ENCODE data around the gene NDUFB8.

DNA sequence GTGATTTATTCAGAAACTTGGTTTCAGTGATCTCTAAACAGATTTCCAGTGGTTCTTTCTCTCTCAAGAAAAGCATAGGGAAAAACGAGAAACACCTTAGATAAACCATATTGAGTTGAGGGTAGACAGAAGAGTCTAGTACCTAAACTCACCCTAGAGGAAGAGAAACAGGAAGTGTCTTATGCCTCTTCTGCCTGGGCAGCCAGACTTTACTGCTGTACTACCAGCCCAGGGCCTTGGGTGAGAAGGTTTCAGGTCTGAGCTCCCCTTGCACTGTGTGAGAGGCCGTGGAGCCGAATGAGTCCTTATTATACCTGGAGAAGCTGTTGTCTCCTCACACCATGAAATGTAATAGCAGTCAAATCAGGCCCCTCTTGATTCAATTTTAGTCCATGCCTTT lies 24.3 kb upstream of the NDUFB8 start:
- TF ChIP-seq, protein P1, sequence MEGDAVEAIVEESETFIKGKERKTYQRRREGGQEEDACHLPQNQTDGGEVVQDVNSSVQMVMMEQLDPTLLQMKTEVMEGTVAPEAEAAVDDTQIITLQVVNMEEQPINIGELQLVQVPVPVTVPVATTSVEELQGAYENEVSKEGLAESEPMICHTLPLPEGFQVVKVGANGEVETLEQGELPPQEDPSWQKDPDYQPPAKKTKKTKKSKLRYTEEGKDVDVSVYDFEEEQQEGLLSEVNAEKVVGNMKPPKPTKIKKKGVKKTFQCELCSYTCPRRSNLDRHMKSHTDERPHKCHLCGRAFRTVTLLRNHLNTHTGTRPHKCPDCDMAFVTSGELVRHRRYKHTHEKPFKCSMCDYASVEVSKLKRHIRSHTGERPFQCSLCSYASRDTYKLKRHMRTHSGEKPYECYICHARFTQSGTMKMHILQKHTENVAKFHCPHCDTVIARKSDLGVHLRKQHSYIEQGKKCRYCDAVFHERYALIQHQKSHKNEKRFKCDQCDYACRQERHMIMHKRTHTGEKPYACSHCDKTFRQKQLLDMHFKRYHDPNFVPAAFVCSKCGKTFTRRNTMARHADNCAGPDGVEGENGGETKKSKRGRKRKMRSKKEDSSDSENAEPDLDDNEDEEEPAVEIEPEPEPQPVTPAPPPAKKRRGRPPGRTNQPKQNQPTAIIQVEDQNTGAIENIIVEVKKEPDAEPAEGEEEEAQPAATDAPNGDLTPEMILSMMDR (conservative IDR thresholded peaks at IDR 0.05; ENCODE audit: low read depth, low read length) = no peak
- no peak for TF ChIP-seq EZH2 (IDR thresholded peaks at IDR 0.05; ENCODE audit: borderline replicate concordance, low read depth, low read length, poor library complexity, severe bottlenecking)
